Pancreas (tissue), 10 donors: ENCODE measurements around the gene TEX48. TPM values are rescaled to one million over a fixed set of nuclear protein-coding genes. Genes with fewer than 3 reads are reported as not detected.

Experiments used
- ATAC-seq, 4 donors: fragments of 200-7000 bp; cut with Tn5 transposase; one replicate each; pipeline versions ENCODE4 v1.8.0 to v1.9.1; 2020; ENCODE audit warnings: mild to moderate bottlenecking in 4 of 4, moderate library complexity in 4 of 4
- DNase-seq, 6 donors: peaks; one replicate each; pipeline ENCODE4 v3.0.0-alpha.2; 2020
- FAIRE-seq: peaks from 2 replicates; lab custom pipeline; 2012; peaks lifted over from hg19 to GRCh38; lab: Jason Lieb, UNC
- H3K27ac ChIP-seq, 4 donors: fragments of 200-600 bp; sonication (generic); 1 replicate in 3 of 4; 2 replicates in 1 of 4; pipeline versions ENCODE4 v1.5.0 to v1.8.0; 2020
- H3K27me3 ChIP-seq, 4 donors: fragments of 200-600 bp; one replicate each; pipeline ENCODE4 v1.8.0; 2021
- H3K36me3 ChIP-seq, 3 donors: fragments of 200-600 bp; sonication (generic) in 1 of 3; one replicate each; pipeline versions ENCODE4 v1.5.0 to v1.8.0; 2020 to 2021
- H3K4me1 ChIP-seq, 3 donors: fragments of 200-600 bp; one replicate each; pipeline ENCODE4 v1.8.0; 2021
- H3K4me3 ChIP-seq, 4 donors: fragments of 200-600 bp; sonication (generic) in 2 of 4; one replicate each; pipeline versions ENCODE4 v1.5.0 to v1.8.0; 2020 to 2021
- H3K9me3 ChIP-seq, 4 donors: fragments of 200-600 bp; one replicate each; pipeline ENCODE4 v1.8.0; 2021
- WGBS, 2 donors: extraction: QIAGEN DNeasy Blood & Tissue Kit; methylation state at CpG; one replicate each; pipeline ENCODE4 v1.1.7; 2013; 5-methylcytosine and 5-hydroxymethylcytosine counted together
- intact Hi-C, 3 donors: fragments of 100-400 bp; cut with DNase I; formaldehyde crosslinking; loops; one replicate each; pipeline versions ENCODE4 v1.11.1 to v1.14.2; 2022
- polyA plus RNA-seq, 2 donors: library from polyadenylated mRNA; stranded (reverse); fragments of 200-250 nt; gene quantifications; one replicate each; pipeline ENCODE4 v1.2.3, GENCODE V29; 2013
- total RNA-seq, 6 donors: library from RNA; stranded (reverse); fragmentation: NEBNext Ultra II Directional in 4 of 6; extraction: Animal tissue kit (Norgen Biotek cat#: 25700) in 4 of 6; gene quantifications; one replicate each; pipeline versions ENCODE4 v1.2.1 to v1.2.4, GENCODE V29; 2021 to 2023
- TF ChIP-seq, protein P1 (sequence below), 4 donors: fragments of 200-600 bp; sonication (generic) in 3 of 4; IDR thresholded peaks; one replicate each; pipeline versions ENCODE4 v1.5.0 to v1.8.0; 2021; ENCODE audit warnings: antibody characterized with exemption in 4 of 4
- donor health status: healthy with polysubstance abuse.
- donor health status: DM: no; HTN: no; CAD: no; lungs with moderate emphysema.
- donor health status: DM: no; HTN: no; CAD: no.
- donor health status: control.
- donor health status: control.
- donor health status: Bipolar disorder and iron deficiency.
- donor health status: DM: yes; HTN: yes; CAD: no.
- donor health status: DM: no; HTN: no; CAD: no.
- donor health status: DM: no; HTN: no; CAD: no.
- donor health status: DM: yes; HTN: yes; CAD: no.

The TEX48 gene
- total and polyA plus RNA-seq, 8 donors = not detected

DNA sequence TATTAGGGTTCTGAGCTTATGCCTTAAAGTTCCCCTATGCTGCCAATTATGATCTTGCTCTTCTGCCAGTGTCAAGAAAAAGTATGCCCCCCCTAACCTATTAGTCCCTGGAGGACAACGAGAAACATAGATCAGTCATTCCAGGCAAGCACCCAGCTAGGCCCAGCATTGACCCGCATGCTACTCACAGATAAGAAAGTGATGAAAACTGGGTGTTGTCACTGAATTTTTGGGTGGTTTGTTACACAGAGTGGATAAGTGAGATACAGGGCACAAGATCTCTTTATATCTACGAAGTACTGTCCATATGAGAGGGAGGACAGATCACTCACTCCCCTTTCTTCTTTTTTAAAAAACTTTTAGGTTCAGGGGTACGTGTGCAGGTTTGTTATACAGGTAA lies 6.4 kb upstream of the TEX48 start:
- no peaks in the 10 kb centered on the region for H3K27me3 ChIP-seq
- H3K36me3 ChIP-seq = no peaks in the 10 kb centered on the region
- DNase-seq (no peak), FAIRE-seq (no peak), ATAC-seq (no peak)
- H3K27ac ChIP-seq = no peak overlapping the region
- intact Hi-C loops = no loop called here
- WGBS, 2 donors = 77 to 89% methylated on average over 4 of the region's 4 CpGs
- H3K4me1 ChIP-seq = no peaks in the 10 kb centered on the region
- TF ChIP-seq, protein P1, sequence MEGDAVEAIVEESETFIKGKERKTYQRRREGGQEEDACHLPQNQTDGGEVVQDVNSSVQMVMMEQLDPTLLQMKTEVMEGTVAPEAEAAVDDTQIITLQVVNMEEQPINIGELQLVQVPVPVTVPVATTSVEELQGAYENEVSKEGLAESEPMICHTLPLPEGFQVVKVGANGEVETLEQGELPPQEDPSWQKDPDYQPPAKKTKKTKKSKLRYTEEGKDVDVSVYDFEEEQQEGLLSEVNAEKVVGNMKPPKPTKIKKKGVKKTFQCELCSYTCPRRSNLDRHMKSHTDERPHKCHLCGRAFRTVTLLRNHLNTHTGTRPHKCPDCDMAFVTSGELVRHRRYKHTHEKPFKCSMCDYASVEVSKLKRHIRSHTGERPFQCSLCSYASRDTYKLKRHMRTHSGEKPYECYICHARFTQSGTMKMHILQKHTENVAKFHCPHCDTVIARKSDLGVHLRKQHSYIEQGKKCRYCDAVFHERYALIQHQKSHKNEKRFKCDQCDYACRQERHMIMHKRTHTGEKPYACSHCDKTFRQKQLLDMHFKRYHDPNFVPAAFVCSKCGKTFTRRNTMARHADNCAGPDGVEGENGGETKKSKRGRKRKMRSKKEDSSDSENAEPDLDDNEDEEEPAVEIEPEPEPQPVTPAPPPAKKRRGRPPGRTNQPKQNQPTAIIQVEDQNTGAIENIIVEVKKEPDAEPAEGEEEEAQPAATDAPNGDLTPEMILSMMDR (IDR thresholded peaks at IDR 0.05) = no peak
- H3K9me3 ChIP-seq = no peaks in the 10 kb centered on the region
- no peak overlapping the region for H3K4me3 ChIP-seq

DNA sequence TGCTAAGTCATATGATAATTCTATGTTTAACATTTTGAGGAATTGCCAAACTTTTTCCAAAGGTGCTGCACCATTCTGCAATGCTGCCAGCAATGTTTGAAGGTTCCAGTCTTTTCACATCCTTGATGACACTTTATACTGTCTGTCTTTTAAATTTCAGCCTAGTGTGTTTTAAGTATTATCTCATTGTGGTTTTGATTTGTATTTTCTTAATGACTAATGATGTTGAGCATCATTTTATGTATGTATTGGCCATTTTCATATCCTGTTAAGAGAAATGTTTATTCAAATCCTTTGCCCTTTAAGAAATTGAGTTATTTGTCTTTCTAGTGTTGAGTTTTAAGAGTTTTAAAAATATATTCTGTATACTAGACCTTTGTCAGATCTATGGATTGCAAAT lies 5.0 kb upstream of the TEX48 start:
- H3K9me3 ChIP-seq = no peaks in the 10 kb centered on the region
- TF ChIP-seq, protein P1 (IDR thresholded peaks at IDR 0.05) = no peak
- intact Hi-C loops = no loop called here
- H3K36me3 ChIP-seq = no peaks in the 10 kb centered on the region
- no peaks in the 10 kb centered on the region for H3K4me1 ChIP-seq
- H3K27me3 ChIP-seq = no peaks in the 10 kb centered on the region
- no peak overlapping the region for H3K27ac ChIP-seq
- no peak for DNase-seq
- FAIRE-seq = no peak
- no peak for ATAC-seq
- H3K4me3 ChIP-seq = no peak overlapping the region

DNA sequence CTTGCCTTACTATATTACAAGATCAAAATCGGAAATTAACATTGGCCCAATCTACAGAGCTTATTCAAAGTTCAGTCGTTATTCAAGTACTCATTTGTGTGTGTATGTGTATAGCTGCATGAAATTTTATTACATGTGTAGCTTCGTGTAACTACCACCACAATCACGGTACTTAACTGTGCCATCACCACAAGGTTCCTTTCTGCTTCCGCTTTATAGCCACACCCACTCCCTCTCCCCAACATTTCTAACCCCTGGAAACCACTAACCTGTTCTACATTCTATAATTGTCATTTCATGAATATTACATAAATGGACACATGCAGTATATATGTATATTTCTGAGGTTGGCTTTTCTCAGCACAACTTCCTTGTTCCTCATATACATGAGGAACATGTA lies 4.0 kb upstream of the TEX48 start:
- FAIRE-seq = no peak
- intact Hi-C loops = no loop called here
- Histone ChIP-seq H3K36me3 (no peaks in the 10 kb centered on the region), H3K9me3 (no peaks in the 10 kb centered on the region), H3K27me3 (no peaks in the 10 kb centered on the region), H3K27ac (no peak overlapping the region), H3K4me3 (no peak overlapping the region), H3K4me1 (no peaks in the 10 kb centered on the region)
- DNase-seq = no peak
- ATAC-seq = no peak
- 73 to 84% methylated on average over 5 of the region's 5 CpGs for WGBS, 2 donors
- TF ChIP-seq, protein P1 (IDR thresholded peaks at IDR 0.05) = no peak

DNA sequence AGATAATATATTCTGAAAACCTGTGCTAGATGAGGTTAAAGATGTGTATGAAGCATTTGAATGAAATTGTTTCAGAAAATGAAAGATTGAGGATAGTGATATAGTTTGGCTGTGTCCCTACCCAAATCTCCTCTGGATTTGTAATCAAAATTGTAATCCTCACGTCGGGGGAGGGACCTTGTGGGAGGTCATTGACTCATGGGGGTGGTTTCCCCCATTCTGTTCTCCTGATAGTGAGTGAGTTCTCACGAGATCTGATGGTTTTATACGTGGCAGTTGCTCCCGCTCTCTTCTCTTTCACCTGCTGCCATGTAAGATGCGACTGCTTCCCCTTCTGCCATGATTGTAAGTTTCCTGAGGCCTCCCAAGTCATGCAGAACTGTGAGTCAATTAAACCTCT lies 2.0 kb upstream of the TEX48 start:
- TF ChIP-seq, protein P1 (IDR thresholded peaks at IDR 0.05) = no peak
- no peaks in the 10 kb centered on the region for H3K36me3 ChIP-seq
- no peak for ATAC-seq
- no peak overlapping the region for H3K27ac ChIP-seq
- no peaks in the 10 kb centered on the region for H3K4me1 ChIP-seq
- DNase-seq = no peak
- no peaks in the 10 kb centered on the region for H3K9me3 ChIP-seq
- intact Hi-C loops = no loop called here
- H3K27me3 ChIP-seq = no peaks in the 10 kb centered on the region
- H3K4me3 ChIP-seq = no peak overlapping the region
- WGBS, 2 donors = 73 to 79% methylated on average over 6 of the region's 6 CpGs
- FAIRE-seq = no peak

DNA sequence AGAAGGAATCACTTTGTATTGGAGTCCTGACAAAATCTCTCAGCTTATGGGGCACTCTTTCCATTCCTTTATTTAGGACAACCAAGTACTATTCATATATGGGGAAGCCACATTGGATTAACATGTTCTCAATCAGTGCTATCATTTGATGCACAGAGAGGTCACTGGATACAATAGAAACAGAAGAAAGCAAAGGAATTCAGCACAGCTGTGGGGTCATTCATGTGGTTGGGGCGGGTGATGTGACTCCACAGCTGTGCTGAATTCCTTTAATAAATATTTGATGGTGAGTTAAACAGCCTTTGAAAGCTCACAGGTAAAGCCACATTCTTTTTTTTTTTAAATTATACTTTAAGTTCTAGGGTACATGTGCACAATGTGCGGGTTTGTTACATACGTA lies 854 bp upstream of the TEX48 start:
- FAIRE-seq (no peak), DNase-seq (no peak), ATAC-seq (no peak)
- no peaks in the 10 kb centered on the region for H3K27me3 ChIP-seq
- WGBS, 2 donors = 80 to 89% methylated on average over 3 of the region's 3 CpGs
- no peaks in the 10 kb centered on the region for H3K36me3 ChIP-seq
- no peaks in the 10 kb centered on the region for H3K9me3 ChIP-seq
- intact Hi-C loops = no loop called here
- no peak overlapping the region for H3K27ac ChIP-seq
- TF ChIP-seq, protein P1 (IDR thresholded peaks at IDR 0.05) = no peak
- H3K4me1 ChIP-seq = no peaks in the 10 kb centered on the region
- no peak overlapping the region for H3K4me3 ChIP-seq
